GM23338 (cell line): Measurements from ENCODE around the gene ASPG. TPM values are rescaled to one million over a fixed set of nuclear protein-coding genes. Genes with fewer than 3 reads are reported as not detected.

ENCODE experiments used
- ATAC-seq: fragments of 200-7000 bp; cut with Tn5 transposase; 3 replicates; pipeline ENCODE4 v1.9.1; 2020
- DNase-seq: peaks from one replicate; pipeline ENCODE4 v3.0.0-alpha.2; 2015; ENCODE audit warnings: low spot score
- H2AFZ ChIP-seq: fragments of 200-600 bp; sonication (generic); 2 replicates; pipeline ENCODE4 v1.8.0; 2016; ENCODE audit warnings: antibody characterized with exemption, mild to moderate bottlenecking, moderate library complexity
- H3F3A ChIP-seq: fragments of 200-600 bp; sonication (generic); replicated peaks from 2 replicates; pipeline ENCODE4 v1.8.0; 2017; ENCODE audit warnings: antibody characterized with exemption, mixed run types, low read depth
- H3K27ac ChIP-seq: fragments of 200-600 bp; sonication (generic); 2 replicates; pipeline ENCODE4 v1.6.1; 2016; ENCODE audit warnings: low read depth
- H3K27me3 ChIP-seq: fragments of 200-600 bp; sonication (generic); 2 replicates; pipeline ENCODE4 v1.8.0; 2016; ENCODE audit warnings: mild to moderate bottlenecking, mixed run types, moderate library complexity; ENCODE audit not compliant: insufficient read depth
- H3K36me3 ChIP-seq: fragments of 200-600 bp; sonication (generic); 2 replicates; pipeline ENCODE4 v1.8.0; 2016; ENCODE audit warnings: mild to moderate bottlenecking; ENCODE audit not compliant: insufficient read depth
- H3K4me1 ChIP-seq: fragments of 200-600 bp; sonication (generic); 2 replicates; pipeline ENCODE4 v1.8.0; 2016; ENCODE audit warnings: mild to moderate bottlenecking, moderate library complexity; ENCODE audit not compliant: insufficient read depth
- H3K4me2 ChIP-seq: fragments of 200-600 bp; sonication (generic); 2 replicates; pipeline ENCODE4 v1.7.1; 2017; ENCODE audit warnings: mixed run types
- H3K4me3 ChIP-seq: fragments of 200-600 bp; sonication (generic); 2 replicates; pipeline ENCODE4 v1.6.1; 2016; ENCODE audit warnings: mixed run types
- H3K79me2 ChIP-seq: fragments of 200-600 bp; sonication (generic); replicated peaks from 2 replicates; pipeline ENCODE4 v1.8.0; 2017; ENCODE audit warnings: mild to moderate bottlenecking; ENCODE audit not compliant: insufficient read depth
- H3K9me2 ChIP-seq: fragments of 200-600 bp; sonication (generic); 2 replicates; pipeline ENCODE4 v1.8.0; 2017; ENCODE audit not compliant: insufficient read depth
- H4K20me1 ChIP-seq: fragments of 200-600 bp; sonication (generic); replicated peaks from 2 replicates; pipeline ENCODE4 v1.8.0; 2017; ENCODE audit warnings: mild to moderate bottlenecking; ENCODE audit not compliant: insufficient read depth
- H3K27ac Mint-ChIP-seq: 2 replicates; pipeline ENCODE4 v1.8.0; 2020; ENCODE audit warnings: inconsistent platforms, mild to moderate bottlenecking, moderate library complexity, mixed read lengths
- H3K27me3 Mint-ChIP-seq: 3 replicates; pipeline ENCODE4 v1.8.0; 2022; ENCODE audit warnings: low read depth, mild to moderate bottlenecking, moderate library complexity, mixed read lengths, inconsistent platforms; ENCODE audit not compliant: insufficient read depth, poor library complexity
- H3K36me3 Mint-ChIP-seq: 3 replicates; pipeline ENCODE4 v1.8.0; 2021; ENCODE audit warnings: low read depth, mild to moderate bottlenecking, inconsistent platforms, moderate library complexity, mixed read lengths
- H3K4me1 Mint-ChIP-seq: 3 replicates; pipeline ENCODE4 v1.8.0; 2020; ENCODE audit warnings: mild to moderate bottlenecking, inconsistent platforms, mixed read lengths
- H3K4me3 Mint-ChIP-seq: 3 replicates; pipeline ENCODE4 v1.8.0; 2021; ENCODE audit warnings: moderate library complexity, mild to moderate bottlenecking, inconsistent platforms, mixed read lengths
- H3K9me3 Mint-ChIP-seq: 3 replicates; pipeline ENCODE4 v1.8.0; 2020; ENCODE audit warnings: moderate library complexity, mild to moderate bottlenecking, inconsistent platforms, mixed read lengths
- CREB1 ChIP-seq: fragments of 250-450 bp; sonication (Bioruptor Pico); IDR thresholded peaks from 2 replicates; pipeline ENCODE4 v1.5.0; 2020; ENCODE audit warnings: low read depth, mild to moderate bottlenecking, moderate library complexity
- CTCF ChIP-seq, 2 experiments: fragments of 200-600 bp in 1 of 2; sonication (generic) in 1 of 2; conservative IDR thresholded peaks; 2 replicates each; pipeline versions ENCODE4 v1.5.1 to v1.6.1; 2016 to 2017; ENCODE audit warnings: antibody characterized with exemption in 2 of 2, low read depth in 2 of 2, mild to moderate bottlenecking in 2 of 2, moderate library complexity in 1 of 2
- EZH2 ChIP-seq: fragments of 200-600 bp; sonication (generic); IDR thresholded peaks from one replicate; pipeline ENCODE4 v1.8.0; 2017; ENCODE audit warnings: antibody characterized with exemption, mild to moderate bottlenecking, low read depth; ENCODE audit not compliant: unreplicated experiment
- EZH2phosphoT487 ChIP-seq: fragments of 200-600 bp; sonication (generic); IDR thresholded peaks from one replicate; pipeline ENCODE4 v1.8.1; 2018; ENCODE audit warnings: antibody characterized with exemption; ENCODE audit not compliant: unreplicated experiment
- NANOG ChIP-seq: IDR thresholded peaks from 2 replicates; pipeline ENCODE4 v1.6.1; 2016; ENCODE audit warnings: antibody characterized with exemption, borderline replicate concordance
- POLR2AphosphoS5 ChIP-seq: IDR thresholded peaks from 2 replicates; pipeline ENCODE4 v1.6.1; 2016; ENCODE audit warnings: antibody characterized with exemption, low read depth
- REST ChIP-seq: IDR thresholded peaks from one replicate; pipeline ENCODE4 v1.6.1; 2018; ENCODE audit warnings: antibody characterized with exemption; ENCODE audit not compliant: unreplicated experiment
- STAT1 ChIP-seq: IDR thresholded peaks from one replicate; pipeline ENCODE4 v1.6.1; 2016; ENCODE audit warnings: antibody characterized with exemption; ENCODE audit not compliant: unreplicated experiment
- ZNF114 ChIP-seq: fragments of 250-450 bp; sonication (Bioruptor Pico); IDR thresholded peaks from 2 replicates; pipeline ENCODE4 v1.5.0; 2020; ENCODE audit warnings: mild to moderate bottlenecking, moderate library complexity
- ZNF331 ChIP-seq: fragments of 250-450 bp; sonication (Bioruptor Pico); IDR thresholded peaks from 2 replicates; pipeline ENCODE4 v1.5.0; 2020; ENCODE audit warnings: low read depth, mild to moderate bottlenecking, moderate library complexity
- ZNF462 ChIP-seq: fragments of 250-450 bp; sonication (Bioruptor Pico); IDR thresholded peaks from 2 replicates; pipeline ENCODE4 v1.5.0; 2020; ENCODE audit warnings: mild to moderate bottlenecking, moderate library complexity
- polyA plus RNA-seq: library from polyadenylated mRNA; unstranded; fragments of >200 nt; fragmentation: Nextera tagmentation; extraction: Ambion mirVana; gene quantifications from 2 replicates; pipeline ENCODE4 v1.2.1, GENCODE V29; 2016
- total RNA-seq: library from RNA; depleted of rRNA; stranded (reverse); fragments of >200 nt; shearing (Covaris generic); gene quantifications from 2 replicates; pipeline ENCODE4 v1.2.3, GENCODE V29; 2014

ASPG gene
- total and polyA plus RNA-seq, 2 experiments from 2014 or later: 0.61 to 6.2 TPM

- Histone ChIP-seq H3F3A (no peaks in the 10 kb centered on the region), H3K36me3 (no peaks in the 10 kb centered on the region), H3K4me3 (peak overlapping the region; percentile 71), H3K9me2 (no peaks in the 10 kb centered on the region), H2AFZ (no peak overlapping the region), H3K4me2 (peak overlapping the region; percentile 90), H3K79me2 (peaks cover 58% of the 10 kb centered on the region), H3K27me3 (peaks cover 26% of the 10 kb centered on the region), H3K4me1 (peaks cover 12% of the 10 kb centered on the region), H3K27ac (no peak overlapping the region), H4K20me1 (peaks cover 4% of the 10 kb centered on the region)
- no peak for DNase-seq
- H3K27me3 Mint-ChIP-seq: peaks cover 25% of the 10 kb centered on the region
- no peaks in the 10 kb centered on the region; the same call in 2 of the 3 replicates for H3K36me3 Mint-ChIP-seq
- H3K9me3 Mint-ChIP-seq: no peaks in the 10 kb centered on the region
- peaks cover 28% of the 10 kb centered on the region for H3K4me1 Mint-ChIP-seq
- peak; percentile 4 for ATAC-seq
- H3K27ac Mint-ChIP-seq: no peak overlapping the region
- peak overlapping the region; percentile 72 for H3K4me3 Mint-ChIP-seq
- TF ChIP-seq ZNF462 (CRISPR knock-in tag) (no peak), EZH2 (no peak), REST (no peak), STAT1 (no peak), EZH2phosphoT487 (no peak), POLR2AphosphoS5 (no peak), ZNF114 (CRISPR knock-in tag) (no peak), CTCF (conservative IDR thresholded peaks at IDR 0.05; ENCODE audit: low read depth in 2 of 2) (no peak), ZNF331 (CRISPR knock-in tag) (no peak), CREB1 (CRISPR knock-in tag) (no peak), NANOG (no peak)
These were observed 54.6 kb downstream of the ASPG start for GRCh38 chr14:104140213-104140462.
